Ishikawa (cell line): Measurements from ENCODE around the gene IPO13.

Experiments
- CREB1 ChIP-seq: IDR thresholded peaks from 2 replicates; pipeline ENCODE4 v1.6.1; 2012; ENCODE audit warnings: low read depth
- EP300 ChIP-seq: IDR thresholded peaks from 2 replicates; pipeline ENCODE4 v1.6.1; 2012; ENCODE audit warnings: borderline replicate concordance
- FOXM1 ChIP-seq: IDR thresholded peaks from 2 replicates; pipeline ENCODE4 v1.6.1; 2012; ENCODE audit warnings: low read depth, borderline replicate concordance
- RAD21 ChIP-seq: IDR thresholded peaks from 2 replicates; pipeline ENCODE4 v1.6.1; 2012; ENCODE audit warnings: low read depth
- TCF12 ChIP-seq: IDR thresholded peaks from 2 replicates; pipeline ENCODE4 v1.6.1; 2012; ENCODE audit warnings: low read depth
- TEAD4 ChIP-seq: IDR thresholded peaks from 2 replicates; pipeline ENCODE4 v1.6.1; 2012
- YY1 ChIP-seq: IDR thresholded peaks from 2 replicates; pipeline ENCODE4 v1.6.1; 2012; ENCODE audit warnings: low read depth
- TF ChIP-seq, protein P1 (sequence below): IDR thresholded peaks from 2 replicates; pipeline ENCODE4 v1.6.1; 2012
- TF ChIP-seq, protein P2 (sequence below): IDR thresholded peaks from 2 replicates; pipeline ENCODE4 v1.6.1; 2012; ENCODE audit warnings: low read depth, mild to moderate bottlenecking

DNA sequence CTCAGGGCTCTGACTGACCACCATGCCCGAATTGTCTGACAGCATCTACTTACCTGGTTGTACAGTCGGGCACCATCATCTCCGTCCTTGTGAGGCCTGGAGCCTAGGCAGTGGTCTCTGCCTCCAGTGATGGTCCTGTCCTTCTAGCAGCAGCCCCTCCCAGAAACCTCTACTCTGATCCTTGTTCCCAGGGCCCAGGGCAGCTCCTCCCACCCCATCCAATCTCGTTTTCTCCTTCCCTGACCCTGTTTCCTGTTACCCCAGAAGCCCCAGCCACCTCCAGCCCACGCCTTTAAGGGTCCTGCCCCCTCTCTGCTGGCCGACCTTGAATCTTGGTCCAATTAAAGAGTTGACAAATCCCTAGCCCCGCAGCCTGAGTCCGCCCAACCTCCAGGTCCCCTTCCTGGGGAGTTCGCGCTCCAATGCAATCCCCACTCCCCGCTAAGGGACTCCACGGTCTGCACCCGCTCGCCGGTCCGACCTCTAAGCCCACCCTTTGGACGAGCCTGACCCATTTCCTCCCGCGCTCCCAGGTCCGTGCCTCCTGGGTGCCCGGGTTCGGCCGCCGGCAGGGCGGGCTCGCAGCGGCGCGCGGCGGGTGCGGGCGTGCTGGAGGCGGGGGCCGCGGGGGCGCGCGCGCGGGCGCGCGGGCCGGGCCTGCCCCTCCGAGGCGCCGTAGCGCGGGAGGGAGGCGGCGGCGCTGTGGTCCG is 32.0 kb downstream of the IPO13 start, which contains the start of gene B4GALT2:
- TF ChIP-seq FOXM1 (no peak), TEAD4 (no peak), TCF12 (no peak), YY1 (no peak), EP300 (no peak), CREB1 (no peak), RAD21 (no peak)
- TF ChIP-seq, protein P1, sequence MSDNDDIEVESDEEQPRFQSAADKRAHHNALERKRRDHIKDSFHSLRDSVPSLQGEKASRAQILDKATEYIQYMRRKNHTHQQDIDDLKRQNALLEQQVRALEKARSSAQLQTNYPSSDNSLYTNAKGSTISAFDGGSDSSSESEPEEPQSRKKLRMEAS, result no peak
- TF ChIP-seq, protein P2, sequence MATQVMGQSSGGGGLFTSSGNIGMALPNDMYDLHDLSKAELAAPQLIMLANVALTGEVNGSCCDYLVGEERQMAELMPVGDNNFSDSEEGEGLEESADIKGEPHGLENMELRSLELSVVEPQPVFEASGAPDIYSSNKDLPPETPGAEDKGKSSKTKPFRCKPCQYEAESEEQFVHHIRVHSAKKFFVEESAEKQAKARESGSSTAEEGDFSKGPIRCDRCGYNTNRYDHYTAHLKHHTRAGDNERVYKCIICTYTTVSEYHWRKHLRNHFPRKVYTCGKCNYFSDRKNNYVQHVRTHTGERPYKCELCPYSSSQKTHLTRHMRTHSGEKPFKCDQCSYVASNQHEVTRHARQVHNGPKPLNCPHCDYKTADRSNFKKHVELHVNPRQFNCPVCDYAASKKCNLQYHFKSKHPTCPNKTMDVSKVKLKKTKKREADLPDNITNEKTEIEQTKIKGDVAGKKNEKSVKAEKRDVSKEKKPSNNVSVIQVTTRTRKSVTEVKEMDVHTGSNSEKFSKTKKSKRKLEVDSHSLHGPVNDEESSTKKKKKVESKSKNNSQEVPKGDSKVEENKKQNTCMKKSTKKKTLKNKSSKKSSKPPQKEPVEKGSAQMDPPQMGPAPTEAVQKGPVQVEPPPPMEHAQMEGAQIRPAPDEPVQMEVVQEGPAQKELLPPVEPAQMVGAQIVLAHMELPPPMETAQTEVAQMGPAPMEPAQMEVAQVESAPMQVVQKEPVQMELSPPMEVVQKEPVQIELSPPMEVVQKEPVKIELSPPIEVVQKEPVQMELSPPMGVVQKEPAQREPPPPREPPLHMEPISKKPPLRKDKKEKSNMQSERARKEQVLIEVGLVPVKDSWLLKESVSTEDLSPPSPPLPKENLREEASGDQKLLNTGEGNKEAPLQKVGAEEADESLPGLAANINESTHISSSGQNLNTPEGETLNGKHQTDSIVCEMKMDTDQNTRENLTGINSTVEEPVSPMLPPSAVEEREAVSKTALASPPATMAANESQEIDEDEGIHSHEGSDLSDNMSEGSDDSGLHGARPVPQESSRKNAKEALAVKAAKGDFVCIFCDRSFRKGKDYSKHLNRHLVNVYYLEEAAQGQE, result no peak
